Trophoblast cell (in vitro differentiated cells and primary cell): ENCODE data around the gene UBE2U.

Source experiments
- DNase-seq, 2 donors: peaks; one replicate each; pipeline ENCODE4 v3.0.0-alpha.2; 2016
- H2AFZ ChIP-seq: 2 replicates; pipeline ENCODE4 v1.6.1; 2013; ENCODE audit warnings: low read length, moderate library complexity, mild to moderate bottlenecking; ENCODE audit not compliant: insufficient read depth, poor library complexity
- H2AK5ac ChIP-seq: 2 replicates; pipeline ENCODE4 v1.6.1; 2013; ENCODE audit warnings: mild to moderate bottlenecking, low read length
- H2BK120ac ChIP-seq: 2 replicates; pipeline ENCODE4 v1.6.1; 2013; ENCODE audit warnings: low read length, mild to moderate bottlenecking, moderate library complexity; ENCODE audit not compliant: insufficient read depth, poor library complexity
- H2BK12ac ChIP-seq: 2 replicates; pipeline ENCODE4 v1.6.1; 2013; ENCODE audit warnings: mild to moderate bottlenecking, low read length, moderate library complexity
- H2BK5ac ChIP-seq: 2 replicates; pipeline ENCODE4 v1.6.1; 2013; ENCODE audit warnings: low read length, low read depth, moderate library complexity, mild to moderate bottlenecking; ENCODE audit not compliant: poor library complexity
- H3K14ac ChIP-seq: 2 replicates; pipeline ENCODE4 v1.6.1; 2013; ENCODE audit warnings: mild to moderate bottlenecking, low read length
- H3K18ac ChIP-seq: 2 replicates; pipeline ENCODE4 v1.6.1; 2013; ENCODE audit warnings: mild to moderate bottlenecking, low read length
- H3K23ac ChIP-seq: 2 replicates; pipeline ENCODE4 v1.6.1; 2013; ENCODE audit warnings: low read length
- H3K27ac ChIP-seq: 2 replicates; pipeline ENCODE4 v1.5.1; 2013; ENCODE audit warnings: low read depth, mild to moderate bottlenecking, inconsistent platforms, low read length, moderate library complexity
- H3K27me3 ChIP-seq: 2 replicates; pipeline ENCODE4 v1.6.1; 2013; ENCODE audit warnings: inconsistent platforms, mild to moderate bottlenecking, low read length, moderate library complexity; ENCODE audit not compliant: insufficient read depth
- H3K36me3 ChIP-seq, 2 experiments: 1 replicate in 1 of 2; 2 replicates in 1 of 2; pipeline ENCODE4 v1.6.1; 2013; ENCODE audit warnings: low read length in 2 of 2, mild to moderate bottlenecking in 2 of 2, moderate library complexity in 1 of 2; ENCODE audit not compliant: insufficient read depth in 2 of 2, control insufficient read depth in 1 of 2
- H3K4ac ChIP-seq: 2 replicates; pipeline ENCODE4 v1.6.1; 2013; ENCODE audit warnings: low read depth, mild to moderate bottlenecking, low read length, moderate library complexity
- H3K4me1 ChIP-seq, 2 experiments: 1 replicate in 1 of 2; 2 replicates in 1 of 2; pipeline ENCODE4 v1.6.1; 2013; ENCODE audit warnings: low read length in 2 of 2, mild to moderate bottlenecking in 2 of 2, moderate library complexity in 1 of 2; ENCODE audit not compliant: insufficient read depth in 2 of 2, control insufficient read depth in 1 of 2
- H3K4me2 ChIP-seq: 2 replicates; pipeline ENCODE4 v1.6.1; 2013; ENCODE audit warnings: inconsistent platforms, mild to moderate bottlenecking, low read length, moderate library complexity
- H3K4me3 ChIP-seq: 2 replicates; pipeline ENCODE4 v1.5.1; 2013; ENCODE audit warnings: mild to moderate bottlenecking, low read depth, low read length, inconsistent platforms
- H3K79me1 ChIP-seq: one replicate; pipeline ENCODE4 v1.6.1; 2013; ENCODE audit warnings: low read length
- H3K79me2 ChIP-seq: 2 replicates; pipeline ENCODE4 v1.6.1; 2013; ENCODE audit warnings: low read length, mild to moderate bottlenecking; ENCODE audit not compliant: control insufficient read depth, insufficient read depth, poor library complexity
- H3K9ac ChIP-seq: 2 replicates; pipeline ENCODE4 v1.6.1; 2013; ENCODE audit warnings: mild to moderate bottlenecking, low read length
- H3K9me3 ChIP-seq: 2 replicates; pipeline ENCODE4 v1.6.1; 2013; ENCODE audit warnings: low read depth, mild to moderate bottlenecking, control low read depth, inconsistent platforms, low read length; ENCODE audit not compliant: insufficient read depth
- H4K12ac ChIP-seq: 2 replicates; pipeline ENCODE4 v1.6.1; 2013; ENCODE audit warnings: low read depth, mild to moderate bottlenecking, low read length, moderate library complexity
- H4K8ac ChIP-seq: 2 replicates; pipeline ENCODE4 v1.6.1; 2013; ENCODE audit warnings: low read depth, mild to moderate bottlenecking, low read length, moderate library complexity
- H4K91ac ChIP-seq: one replicate; pipeline ENCODE4 v1.6.1; 2013; ENCODE audit warnings: low read depth, mild to moderate bottlenecking, low read length, moderate library complexity
- WGBS: extraction: QIAGEN DNeasy Blood & Tissue Kit; methylation state at CpG from one replicate; pipeline ENCODE4 v1.1.7; 2013; ENCODE audit warnings: missing lambda C conversion rate; ENCODE audit not compliant: insufficient read length, insufficient coverage; ENCODE audit errors: extremely low coverage; 5-methylcytosine and 5-hydroxymethylcytosine counted together

The UBE2U gene

GRCh38 chr1:64282351-64282750 lies 78.9 kb downstream of the UBE2U start:
- Histone ChIP-seq H4K8ac (no peak overlapping the region), H3K9me3 (no peaks in the 10 kb centered on the region), H2BK120ac (no peak overlapping the region), H3K27ac (no peak overlapping the region), H3K14ac (no peak overlapping the region), H3K4me3 (no peak overlapping the region), H2BK12ac (no peak overlapping the region), H3K18ac (no peak overlapping the region), H4K12ac (no peak overlapping the region), H3K4me1 (no peaks in the 10 kb centered on the region), H3K79me1 (no peaks in the 10 kb centered on the region), H3K4ac (no peak overlapping the region), H4K91ac (no peak overlapping the region), H3K4me2 (no peak overlapping the region), H3K9ac (no peak overlapping the region), H2AK5ac (no peak overlapping the region), H2AFZ (no peak overlapping the region), H3K23ac (no peak overlapping the region), H3K79me2 (no peaks in the 10 kb centered on the region), H3K27me3 (no peaks in the 10 kb centered on the region), H3K36me3 (no peaks in the 10 kb centered on the region), H2BK5ac (no peak overlapping the region)
- DNase-seq, result no peak
- WGBS, result no CpG with 5 or more reads among the region's 4 CpGs

- Histone ChIP-seq H3K27me3 (no peaks in the 10 kb centered on the region), H3K79me2 (no peaks in the 10 kb centered on the region), H3K36me3 (no peaks in the 10 kb centered on the region), H4K91ac (no peak overlapping the region), H3K18ac (no peak overlapping the region), H3K4me1 (no peaks in the 10 kb centered on the region), H3K4ac (no peak overlapping the region), H3K14ac (no peak overlapping the region), H3K79me1 (no peaks in the 10 kb centered on the region), H2BK12ac (no peak overlapping the region), H3K4me3 (no peak overlapping the region), H2BK120ac (no peak overlapping the region), H2AK5ac (no peak overlapping the region), H2AFZ (no peak overlapping the region), H3K27ac (no peak overlapping the region), H4K12ac (no peak overlapping the region), H3K23ac (no peak overlapping the region), H3K9ac (no peak overlapping the region), H2BK5ac (no peak overlapping the region), H4K8ac (no peak overlapping the region), H3K9me3 (no peaks in the 10 kb centered on the region), H3K4me2 (no peak overlapping the region)
- DNase-seq, result no peak
- WGBS, result no CpG with 5 or more reads among the region's 3 CpGs
Observed at GRCh38 chr1:64287071-64287470, 83.6 kb downstream of the UBE2U start.

- no peak overlapping the region for H3K4ac ChIP-seq
Observed at GRCh38 chr1:64290420-64290819, 87.0 kb downstream of the UBE2U start.

GRCh38 chr1:64291931-64292330 lies 88.5 kb downstream of the UBE2U start:
- H3K23ac ChIP-seq, result no peak overlapping the region
- no peak overlapping the region for H3K18ac ChIP-seq
- peaks cover 4% of the 10 kb centered on the region for H3K9me3 ChIP-seq
- no peaks in the 10 kb centered on the region for H3K36me3 ChIP-seq
- no peak overlapping the region for H2BK120ac ChIP-seq
- H4K8ac ChIP-seq, result no peak overlapping the region
- no peak overlapping the region for H3K4me2 ChIP-seq
- H3K79me1 ChIP-seq, result no peaks in the 10 kb centered on the region
- H2AFZ ChIP-seq, result no peak overlapping the region
- no peaks in the 10 kb centered on the region for H3K4me1 ChIP-seq
- H3K4me3 ChIP-seq, result no peak overlapping the region
- no peak overlapping the region for H4K12ac ChIP-seq
- no peak overlapping the region for H3K4ac ChIP-seq
- H2BK5ac ChIP-seq, result no peak overlapping the region
- no peak for DNase-seq
- no peak overlapping the region for H3K9ac ChIP-seq
- H3K27me3 ChIP-seq, result no peaks in the 10 kb centered on the region
- no peak overlapping the region for H2BK12ac ChIP-seq
- no peak overlapping the region for H3K14ac ChIP-seq
- no CpG with 5 or more reads among the region's 4 CpGs for WGBS
- H4K91ac ChIP-seq, result no peak overlapping the region
- H3K27ac ChIP-seq, result no peak overlapping the region
- H3K79me2 ChIP-seq, result no peaks in the 10 kb centered on the region
- no peak overlapping the region for H2AK5ac ChIP-seq

More at GRCh38 chr1:64290420-64290819, 87.0 kb downstream of the UBE2U start:
- Histone ChIP-seq H3K4me3 (no peak overlapping the region), H3K23ac (no peak overlapping the region), H3K18ac (no peak overlapping the region), H2AK5ac (no peak overlapping the region), H3K27me3 (no peaks in the 10 kb centered on the region), H3K9ac (no peak overlapping the region), H4K91ac (no peak overlapping the region), H4K12ac (no peak overlapping the region), H2BK5ac (no peak overlapping the region), H3K14ac (no peak overlapping the region), H2BK12ac (no peak overlapping the region), H3K79me1 (no peaks in the 10 kb centered on the region), H2BK120ac (no peak overlapping the region), H3K4me2 (no peak overlapping the region), H2AFZ (no peak overlapping the region), H3K36me3 (no peaks in the 10 kb centered on the region), H4K8ac (no peak overlapping the region), H3K27ac (no peak overlapping the region), H3K9me3 (peaks cover 2% of the 10 kb centered on the region), H3K79me2 (no peaks in the 10 kb centered on the region), H3K4me1 (no peaks in the 10 kb centered on the region)
- DNase-seq, result no peak
- no CpG with 5 or more reads among the region's 1 CpG for WGBS
